WTC11 (cell line): ENCODE measurements around the gene SYT7.

Experiments
- ATF1 ChIP-seq: sonication (generic); formaldehyde crosslinking; IDR thresholded peaks from 2 replicates; pipeline ENCODE4 v1.8.1; 2023; ENCODE audit warnings: mild to moderate bottlenecking, moderate library complexity, missing genetic modification reagents
- ETV6 ChIP-seq: sonication (generic); formaldehyde crosslinking; IDR thresholded peaks from 2 replicates; pipeline ENCODE4 v1.8.1; 2022; ENCODE audit warnings: mild to moderate bottlenecking, missing genetic modification reagents
- NFYB ChIP-seq: sonication (generic); formaldehyde crosslinking; conservative IDR thresholded peaks from 2 replicates; pipeline ENCODE4 v1.8.0; 2022; ENCODE audit warnings: low read depth, missing genetic modification reagents
- NR3C1 ChIP-seq: sonication (generic); formaldehyde crosslinking; conservative IDR thresholded peaks from 2 replicates; pipeline ENCODE4 v1.8.1; 2023; ENCODE audit warnings: low read depth, mild to moderate bottlenecking, missing genetic modification reagents
- ZBTB21 ChIP-seq: sonication (generic); formaldehyde crosslinking; IDR thresholded peaks from 2 replicates; pipeline ENCODE4 v1.8.1; 2023; ENCODE audit warnings: mild to moderate bottlenecking, missing genetic modification reagents, borderline replicate concordance
- ZNF317 ChIP-seq: sonication (generic); formaldehyde crosslinking; IDR thresholded peaks from 2 replicates; pipeline ENCODE4 v1.8.1; 2023; ENCODE audit warnings: low read depth, mild to moderate bottlenecking, moderate library complexity, missing genetic modification reagents, borderline replicate concordance
- TF ChIP-seq, protein P1 (sequence below): fragments of 200-600 bp; IDR thresholded peaks from 2 replicates; pipeline ENCODE4 v1.8.0; 2022; ENCODE audit warnings: antibody characterized with exemption
- TF ChIP-seq, protein P2 (sequence below): sonication (generic); formaldehyde crosslinking; IDR thresholded peaks from 2 replicates; pipeline ENCODE4 v1.8.0; 2023; ENCODE audit warnings: missing genetic modification reagents
- TF ChIP-seq, protein P3 (sequence below): sonication (generic); formaldehyde crosslinking; IDR thresholded peaks from 2 replicates; pipeline ENCODE4 v1.8.0; 2022; ENCODE audit warnings: mild to moderate bottlenecking, missing genetic modification reagents
- TF ChIP-seq, protein P4 (sequence below): sonication (generic); formaldehyde crosslinking; IDR thresholded peaks from 2 replicates; pipeline ENCODE4 v1.8.1; 2023; ENCODE audit warnings: mild to moderate bottlenecking, missing genetic modification reagents

DNA sequence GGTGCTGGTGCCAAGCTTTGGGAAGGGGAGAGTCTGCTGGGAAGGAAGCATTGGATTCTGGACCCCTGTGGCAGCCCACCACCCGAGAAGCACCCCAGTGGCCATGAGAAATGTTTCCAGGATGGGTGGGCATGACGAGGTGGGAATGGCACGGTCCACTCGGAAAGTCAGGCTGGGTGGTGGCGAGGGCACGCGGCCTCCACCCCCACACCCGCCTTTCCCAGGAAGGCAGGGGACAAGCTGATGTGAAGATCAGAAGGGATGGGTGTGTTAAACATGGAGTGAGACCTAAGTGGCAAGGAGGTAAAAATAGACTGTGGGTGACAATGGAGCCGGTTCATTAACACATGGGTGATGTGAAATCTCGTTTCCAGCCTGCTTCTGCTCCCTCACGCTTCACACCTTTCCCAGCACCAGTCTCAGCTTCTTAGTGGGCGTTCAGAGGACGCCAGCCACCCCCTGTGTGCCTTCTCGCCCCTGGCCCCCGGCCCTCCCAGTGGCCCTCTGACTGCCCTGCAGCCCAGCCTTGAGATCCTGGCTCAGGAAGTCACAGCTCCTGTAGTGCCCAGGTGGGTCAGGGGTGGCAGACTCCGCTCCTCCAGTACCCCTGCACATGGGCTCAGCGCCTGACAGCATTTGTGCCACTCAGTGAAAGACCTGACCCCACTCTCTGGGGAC lies 44.7 kb downstream of the SYT7 start:
- TF ChIP-seq, protein P1, sequence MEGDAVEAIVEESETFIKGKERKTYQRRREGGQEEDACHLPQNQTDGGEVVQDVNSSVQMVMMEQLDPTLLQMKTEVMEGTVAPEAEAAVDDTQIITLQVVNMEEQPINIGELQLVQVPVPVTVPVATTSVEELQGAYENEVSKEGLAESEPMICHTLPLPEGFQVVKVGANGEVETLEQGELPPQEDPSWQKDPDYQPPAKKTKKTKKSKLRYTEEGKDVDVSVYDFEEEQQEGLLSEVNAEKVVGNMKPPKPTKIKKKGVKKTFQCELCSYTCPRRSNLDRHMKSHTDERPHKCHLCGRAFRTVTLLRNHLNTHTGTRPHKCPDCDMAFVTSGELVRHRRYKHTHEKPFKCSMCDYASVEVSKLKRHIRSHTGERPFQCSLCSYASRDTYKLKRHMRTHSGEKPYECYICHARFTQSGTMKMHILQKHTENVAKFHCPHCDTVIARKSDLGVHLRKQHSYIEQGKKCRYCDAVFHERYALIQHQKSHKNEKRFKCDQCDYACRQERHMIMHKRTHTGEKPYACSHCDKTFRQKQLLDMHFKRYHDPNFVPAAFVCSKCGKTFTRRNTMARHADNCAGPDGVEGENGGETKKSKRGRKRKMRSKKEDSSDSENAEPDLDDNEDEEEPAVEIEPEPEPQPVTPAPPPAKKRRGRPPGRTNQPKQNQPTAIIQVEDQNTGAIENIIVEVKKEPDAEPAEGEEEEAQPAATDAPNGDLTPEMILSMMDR: no peak
- TF ChIP-seq ZNF317 (CRISPR knock-in tag) (no peak), NFYB (no peak), ATF1 (CRISPR knock-in tag) (no peak), NR3C1 (CRISPR knock-in tag) (no peak), ZBTB21 (no peak), ETV6 (CRISPR knock-in tag) (no peak)
- TF ChIP-seq, protein P2, sequence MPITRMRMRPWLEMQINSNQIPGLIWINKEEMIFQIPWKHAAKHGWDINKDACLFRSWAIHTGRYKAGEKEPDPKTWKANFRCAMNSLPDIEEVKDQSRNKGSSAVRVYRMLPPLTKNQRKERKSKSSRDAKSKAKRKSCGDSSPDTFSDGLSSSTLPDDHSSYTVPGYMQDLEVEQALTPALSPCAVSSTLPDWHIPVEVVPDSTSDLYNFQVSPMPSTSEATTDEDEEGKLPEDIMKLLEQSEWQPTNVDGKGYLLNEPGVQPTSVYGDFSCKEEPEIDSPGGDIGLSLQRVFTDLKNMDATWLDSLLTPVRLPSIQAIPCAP (CRISPR knock-in tag): no peak
- TF ChIP-seq, protein P3, sequence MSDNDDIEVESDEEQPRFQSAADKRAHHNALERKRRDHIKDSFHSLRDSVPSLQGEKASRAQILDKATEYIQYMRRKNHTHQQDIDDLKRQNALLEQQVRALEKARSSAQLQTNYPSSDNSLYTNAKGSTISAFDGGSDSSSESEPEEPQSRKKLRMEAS (CRISPR knock-in tag): no peak
- TF ChIP-seq, protein P4, sequence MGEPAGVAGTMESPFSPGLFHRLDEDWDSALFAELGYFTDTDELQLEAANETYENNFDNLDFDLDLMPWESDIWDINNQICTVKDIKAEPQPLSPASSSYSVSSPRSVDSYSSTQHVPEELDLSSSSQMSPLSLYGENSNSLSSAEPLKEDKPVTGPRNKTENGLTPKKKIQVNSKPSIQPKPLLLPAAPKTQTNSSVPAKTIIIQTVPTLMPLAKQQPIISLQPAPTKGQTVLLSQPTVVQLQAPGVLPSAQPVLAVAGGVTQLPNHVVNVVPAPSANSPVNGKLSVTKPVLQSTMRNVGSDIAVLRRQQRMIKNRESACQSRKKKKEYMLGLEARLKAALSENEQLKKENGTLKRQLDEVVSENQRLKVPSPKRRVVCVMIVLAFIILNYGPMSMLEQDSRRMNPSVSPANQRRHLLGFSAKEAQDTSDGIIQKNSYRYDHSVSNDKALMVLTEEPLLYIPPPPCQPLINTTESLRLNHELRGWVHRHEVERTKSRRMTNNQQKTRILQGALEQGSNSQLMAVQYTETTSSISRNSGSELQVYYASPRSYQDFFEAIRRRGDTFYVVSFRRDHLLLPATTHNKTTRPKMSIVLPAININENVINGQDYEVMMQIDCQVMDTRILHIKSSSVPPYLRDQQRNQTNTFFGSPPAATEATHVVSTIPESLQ (CRISPR knock-in tag): no peak
